ENCODE measurements around the gene ZNF511. TPM values are rescaled to one million over a fixed set of nuclear protein-coding genes. Genes with fewer than 3 reads are reported as not detected.

ZNF511 gene
- total RNA-seq, 1 experiment from 2014 or later = 78.4 TPM

GRCh38 chr10:133349160-133349568 lies 40.5 kb downstream of the ZNF511 start:
- H3K9me3 ChIP-seq (ENCODE audit: low read length) = no peaks in the 10 kb centered on the region
- no peak overlapping the region for H3K27ac ChIP-seq (ENCODE audit: low read length)
- no peak overlapping the region for H3K4me2 ChIP-seq (ENCODE audit: low read length)
- POLR2A ChIA-PET (ENCODE audit: unreplicated experiment) = no interaction called here
- H3K9me2 ChIP-seq (replicated peaks; ENCODE audit: low read length) = no peaks in the 10 kb centered on the region
- no peak overlapping the region for H3K4me3 ChIP-seq (ENCODE audit: low read length)
- DNase-seq (no peak), ATAC-seq (no peak)
- no peak overlapping the region for H3K9ac ChIP-seq (ENCODE audit: low read length)
- no peaks in the 10 kb centered on the region for H3K27me3 ChIP-seq (ENCODE audit: low read length)
- no peak for TF ChIP-seq EZH2 (IDR thresholded peaks at IDR 0.05; ENCODE audit: low read length, unreplicated experiment)
- TF ChIP-seq EZH2phosphoT487 (IDR thresholded peaks at IDR 0.05; ENCODE audit: borderline replicate concordance, low read length) = no peak
- TF ChIP-seq CTCF (conservative IDR thresholded peaks at IDR 0.05; ENCODE audit: low read depth, low read length) = no peak
- intact Hi-C loops (cut with micrococcal nuclease) = no loop called here
- BruUV-seq (replicated peaks) = no TSS peak
- CTCF ChIA-PET = no interaction called here
- H3K36me3 ChIP-seq (ENCODE audit: low read depth, low read length) = no peaks in the 10 kb centered on the region
- no peaks in the 10 kb centered on the region for H3F3A ChIP-seq (ENCODE audit: low read length, unreplicated experiment)
- H2AFZ ChIP-seq (ENCODE audit: low read length) = no peak overlapping the region
- H4K20me1 ChIP-seq (ENCODE audit: low read length) = no peaks in the 10 kb centered on the region
- no peaks in the 10 kb centered on the region for H3K79me2 ChIP-seq (ENCODE audit: low read length)
- no peaks in the 10 kb centered on the region for H3K4me1 ChIP-seq (ENCODE audit: insufficient read depth, low read length)

- Histone ChIP-seq H3K36me3 (ENCODE audit: low read depth, low read length) (no peaks in the 10 kb centered on the region), H3K4me3 (ENCODE audit: low read length) (no peak overlapping the region), H3F3A (ENCODE audit: low read length, unreplicated experiment) (no peaks in the 10 kb centered on the region), H3K27ac (ENCODE audit: low read length) (no peak overlapping the region), H3K4me1 (ENCODE audit: insufficient read depth, low read length) (no peaks in the 10 kb centered on the region), H2AFZ (ENCODE audit: low read length) (no peak overlapping the region), H4K20me1 (ENCODE audit: low read length) (no peaks in the 10 kb centered on the region), H3K9me2 (replicated peaks; ENCODE audit: low read length) (no peaks in the 10 kb centered on the region), H3K27me3 (ENCODE audit: low read length) (no peaks in the 10 kb centered on the region), H3K4me2 (ENCODE audit: low read length) (no peak overlapping the region), H3K9ac (ENCODE audit: low read length) (no peak overlapping the region), H3K9me3 (ENCODE audit: low read length) (no peaks in the 10 kb centered on the region), H3K79me2 (ENCODE audit: low read length) (no peaks in the 10 kb centered on the region)
- ChIA-PET POLR2A (ENCODE audit: unreplicated experiment) (no interaction called here), CTCF (no interaction called here)
- BruUV-seq (replicated peaks) = no TSS peak
- DNase-seq = no peak
- intact Hi-C loops (cut with micrococcal nuclease) = no loop called here
- no peak for ATAC-seq
- no peak for TF ChIP-seq EZH2phosphoT487 (IDR thresholded peaks at IDR 0.05; ENCODE audit: borderline replicate concordance, low read length)
- no peak for TF ChIP-seq CTCF (conservative IDR thresholded peaks at IDR 0.05; ENCODE audit: low read depth, low read length)
- TF ChIP-seq EZH2 (IDR thresholded peaks at IDR 0.05; ENCODE audit: low read length, unreplicated experiment) = no peak
Observed at GRCh38 chr10:133349577-133350011, 40.9 kb downstream of the ZNF511 start.

- TF ChIP-seq EZH2phosphoT487 (IDR thresholded peaks at IDR 0.05; ENCODE audit: borderline replicate concordance, low read length) = no peak
- TF ChIP-seq EZH2 (IDR thresholded peaks at IDR 0.05; ENCODE audit: low read length, unreplicated experiment) = no peak
- no peak for TF ChIP-seq CTCF (conservative IDR thresholded peaks at IDR 0.05; ENCODE audit: low read depth, low read length)
- H3K9me3 ChIP-seq (ENCODE audit: low read length) = no peaks in the 10 kb centered on the region
- H2AFZ ChIP-seq (ENCODE audit: low read length) = no peak overlapping the region
- H3K4me1 ChIP-seq (ENCODE audit: insufficient read depth, low read length) = no peaks in the 10 kb centered on the region
- H3F3A ChIP-seq (ENCODE audit: low read length, unreplicated experiment) = no peaks in the 10 kb centered on the region
- ChIA-PET CTCF (no interaction called here), POLR2A (ENCODE audit: unreplicated experiment) (no interaction called here)
- DNase-seq = no peak
- H3K9ac ChIP-seq (ENCODE audit: low read length) = no peak overlapping the region
- H3K27me3 ChIP-seq (ENCODE audit: low read length) = no peaks in the 10 kb centered on the region
- no peak overlapping the region for H3K4me3 ChIP-seq (ENCODE audit: low read length)
- H3K79me2 ChIP-seq (ENCODE audit: low read length) = no peaks in the 10 kb centered on the region
- no peak overlapping the region for H3K4me2 ChIP-seq (ENCODE audit: low read length)
- no peak overlapping the region for H3K27ac ChIP-seq (ENCODE audit: low read length)
- intact Hi-C loops (cut with micrococcal nuclease) = no loop called here
- no TSS peak for BruUV-seq (replicated peaks)
- no peaks in the 10 kb centered on the region for H3K36me3 ChIP-seq (ENCODE audit: low read depth, low read length)
- H3K9me2 ChIP-seq (replicated peaks; ENCODE audit: low read length) = no peaks in the 10 kb centered on the region
- ATAC-seq = no peak; the same call in 1 of the 2 replicates
- H4K20me1 ChIP-seq (ENCODE audit: low read length) = no peaks in the 10 kb centered on the region
Observed at GRCh38 chr10:133350283-133350949, 41.7 kb downstream of the ZNF511 start.

Data from PC-3 (cell line).